Thoracic aorta (tissue), 2 donors: ENCODE data around the gene TRAF3IP1. TPM values are rescaled to one million over a fixed set of nuclear protein-coding genes. Genes with fewer than 3 reads are reported as not detected.

Source experiments
- ATAC-seq: fragments of 150-250 bp; one replicate; pipeline ENCODE4 v1.8.0; 2017; ENCODE audit warnings: low read depth; ENCODE audit not compliant: insufficient number of reproducible peaks, low FRiP score
- DNase-seq: peaks from one replicate; pipeline ENCODE4 v3.0.0-alpha.2; 2020; ENCODE audit warnings: low spot score
- H3K27ac ChIP-seq, 2 donors: fragments of 200-600 bp; sonication (generic); 1 replicate in 1 of 2; 2 replicates in 1 of 2; pipeline ENCODE4 v1.5.1; 2016; ENCODE audit warnings: mild to moderate bottlenecking in 2 of 2, moderate library complexity in 2 of 2
- H3K27me3 ChIP-seq: fragments of 200-600 bp; sonication (generic); replicated peaks from 2 replicates; pipeline ENCODE4 v1.6.0; 2016; ENCODE audit warnings: mild to moderate bottlenecking; ENCODE audit not compliant: insufficient read depth
- H3K36me3 ChIP-seq: fragments of 200-600 bp; sonication (generic); one replicate; pipeline ENCODE4 v1.5.1; 2016
- H3K4me1 ChIP-seq, 2 donors: fragments of 200-600 bp; sonication (generic); 1 replicate in 1 of 2; 2 replicates in 1 of 2; pipeline versions ENCODE4 v1.5.1 to v1.6.0; 2016; ENCODE audit warnings: low read depth in 2 of 2, mild to moderate bottlenecking in 1 of 2; ENCODE audit not compliant: control insufficient read depth in 1 of 2
- H3K4me3 ChIP-seq: fragments of 200-600 bp; sonication (generic); 2 replicates; pipeline ENCODE4 v1.5.1; 2016; ENCODE audit warnings: mild to moderate bottlenecking
- H3K9me3 ChIP-seq: fragments of 200-600 bp; sonication (generic); 2 replicates; pipeline ENCODE4 v1.5.1; 2016
- total RNA-seq, 2 donors: library from RNA; depleted of rRNA; stranded (reverse); fragments of >200 nt; gene quantifications; one replicate each; pipeline versions ENCODE4 v1.1.0 to v1.2.3, GENCODE V29; 2016
- TF ChIP-seq, protein P1 (sequence below): fragments of 200-600 bp; sonication (generic); IDR thresholded peaks from one replicate; pipeline ENCODE4 v1.5.1; 2019; ENCODE audit warnings: antibody characterized with exemption

Gene TRAF3IP1
- total RNA-seq, 2 donors from 2014 or later: 19.4 to 23.7 TPM

DNA sequence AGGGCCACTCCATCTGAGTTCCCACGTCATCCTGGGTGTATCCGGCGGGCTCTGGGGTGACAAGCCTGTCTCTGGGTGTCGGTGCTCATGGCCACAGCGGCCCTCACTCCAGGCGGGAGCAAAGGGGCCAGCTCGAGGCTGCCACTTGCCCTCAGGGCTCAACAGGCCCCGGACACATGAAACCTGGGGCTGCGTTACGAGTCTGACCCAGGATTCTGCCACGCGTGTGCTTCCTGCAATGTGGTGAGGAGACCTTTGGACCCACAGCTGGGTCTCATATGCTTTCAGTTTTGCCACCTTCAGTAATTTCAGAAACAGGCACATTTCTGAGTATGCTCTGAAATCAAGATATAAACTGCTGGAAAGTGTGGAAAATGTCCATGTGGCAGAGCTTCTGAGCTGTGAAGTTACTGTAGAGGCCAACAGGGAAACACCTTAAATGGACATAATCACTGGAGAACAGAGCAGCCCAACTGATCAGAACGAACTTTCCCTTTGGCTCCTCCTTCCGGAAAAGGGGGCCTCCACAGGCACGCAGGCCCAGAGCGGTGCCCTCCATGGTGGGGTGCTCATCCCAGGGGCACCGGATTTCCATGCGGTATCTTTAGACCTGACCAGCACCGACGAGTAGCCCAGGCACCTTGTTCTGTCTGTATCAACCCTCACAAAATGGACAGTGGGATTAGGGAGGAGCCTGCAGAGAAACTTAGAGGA, 46.0 kb upstream of the TRAF3IP1 start:
- H3K27me3 ChIP-seq: no peaks in the 10 kb centered on the region
- peaks cover 47% of the 10 kb centered on the region for H3K36me3 ChIP-seq
- no peak overlapping the region for H3K4me3 ChIP-seq
- H3K4me1 ChIP-seq: no peaks in the 10 kb centered on the region
- H3K27ac ChIP-seq: no peak overlapping the region
- TF ChIP-seq, protein P1, sequence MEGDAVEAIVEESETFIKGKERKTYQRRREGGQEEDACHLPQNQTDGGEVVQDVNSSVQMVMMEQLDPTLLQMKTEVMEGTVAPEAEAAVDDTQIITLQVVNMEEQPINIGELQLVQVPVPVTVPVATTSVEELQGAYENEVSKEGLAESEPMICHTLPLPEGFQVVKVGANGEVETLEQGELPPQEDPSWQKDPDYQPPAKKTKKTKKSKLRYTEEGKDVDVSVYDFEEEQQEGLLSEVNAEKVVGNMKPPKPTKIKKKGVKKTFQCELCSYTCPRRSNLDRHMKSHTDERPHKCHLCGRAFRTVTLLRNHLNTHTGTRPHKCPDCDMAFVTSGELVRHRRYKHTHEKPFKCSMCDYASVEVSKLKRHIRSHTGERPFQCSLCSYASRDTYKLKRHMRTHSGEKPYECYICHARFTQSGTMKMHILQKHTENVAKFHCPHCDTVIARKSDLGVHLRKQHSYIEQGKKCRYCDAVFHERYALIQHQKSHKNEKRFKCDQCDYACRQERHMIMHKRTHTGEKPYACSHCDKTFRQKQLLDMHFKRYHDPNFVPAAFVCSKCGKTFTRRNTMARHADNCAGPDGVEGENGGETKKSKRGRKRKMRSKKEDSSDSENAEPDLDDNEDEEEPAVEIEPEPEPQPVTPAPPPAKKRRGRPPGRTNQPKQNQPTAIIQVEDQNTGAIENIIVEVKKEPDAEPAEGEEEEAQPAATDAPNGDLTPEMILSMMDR: no peak
- DNase-seq (no peak), ATAC-seq (no peak)
- no peaks in the 10 kb centered on the region for H3K9me3 ChIP-seq

DNA sequence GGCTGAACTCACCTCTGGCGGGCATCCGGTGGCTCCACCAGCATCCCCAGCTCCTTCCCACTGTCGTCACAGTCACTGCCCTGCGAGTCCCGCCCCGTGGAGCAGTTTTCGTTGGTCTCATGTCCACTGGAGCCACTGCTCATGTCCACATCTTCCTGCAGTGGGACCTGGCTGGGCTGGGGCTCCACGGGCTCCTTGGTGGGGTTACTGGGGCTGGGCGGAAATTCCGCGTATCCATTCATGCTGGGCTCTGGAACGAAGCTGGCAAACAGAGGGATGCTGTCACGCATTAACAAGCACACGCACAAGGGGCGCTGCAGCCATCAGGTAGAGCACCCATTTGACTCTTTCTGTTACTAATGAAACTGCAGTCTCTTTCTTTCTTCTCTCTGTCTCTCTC, 42.6 kb upstream of the TRAF3IP1 start:
- H3K4me1 ChIP-seq: peaks cover 0 to 11% of the 10 kb centered on the region in 2 donors
- peaks cover 30% of the 10 kb centered on the region for H3K36me3 ChIP-seq
- no peaks in the 10 kb centered on the region for H3K9me3 ChIP-seq
- DNase-seq: no peak
- H3K27me3 ChIP-seq: no peaks in the 10 kb centered on the region
- no peak overlapping the region for H3K27ac ChIP-seq
- TF ChIP-seq, protein P1: no peak
- no peak overlapping the region for H3K4me3 ChIP-seq
- no peak for ATAC-seq

DNA sequence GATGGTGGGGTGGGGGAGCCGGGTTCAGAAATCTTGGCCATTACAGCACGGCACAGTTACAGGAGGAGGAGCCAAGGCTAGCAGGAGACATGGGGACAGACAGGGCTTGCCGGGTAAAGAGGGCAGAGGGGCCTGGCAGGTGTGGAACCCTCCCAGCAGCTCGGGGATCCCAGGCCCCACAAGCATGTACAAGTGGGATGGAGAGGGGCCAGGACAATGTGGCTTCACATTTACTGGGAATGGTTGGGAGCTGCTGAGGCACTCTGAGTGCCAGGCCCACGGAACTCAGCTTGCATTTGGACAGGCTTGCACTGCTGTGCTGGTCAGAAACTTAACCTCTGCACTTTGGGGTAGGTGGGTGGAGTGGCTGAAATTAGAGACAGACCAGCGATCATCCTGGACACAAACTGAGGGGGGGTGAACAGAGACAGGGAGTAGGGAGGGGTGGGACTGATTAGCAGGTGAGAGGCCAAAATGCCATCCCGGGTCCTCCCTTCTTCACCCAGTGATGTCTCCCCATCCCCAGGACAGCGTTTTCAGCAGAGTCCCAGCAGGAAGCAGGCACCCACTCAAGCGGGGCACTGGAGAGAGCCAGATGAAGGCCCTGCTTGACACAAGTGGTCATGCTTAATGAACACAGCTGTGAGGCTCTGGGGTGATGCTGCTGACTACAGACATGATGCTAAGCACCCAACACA, 41.5 kb upstream of the TRAF3IP1 start:
- no peaks in the 10 kb centered on the region for H3K9me3 ChIP-seq
- peaks cover 26% of the 10 kb centered on the region for H3K36me3 ChIP-seq
- TF ChIP-seq, protein P1: no peak
- no peaks in the 10 kb centered on the region for H3K27me3 ChIP-seq
- no peak overlapping the region for H3K4me3 ChIP-seq
- ATAC-seq: no peak
- no peak overlapping the region for H3K27ac ChIP-seq
- peaks cover 0 to 22% of the 10 kb centered on the region in 2 donors for H3K4me1 ChIP-seq
- no peak for DNase-seq

DNA sequence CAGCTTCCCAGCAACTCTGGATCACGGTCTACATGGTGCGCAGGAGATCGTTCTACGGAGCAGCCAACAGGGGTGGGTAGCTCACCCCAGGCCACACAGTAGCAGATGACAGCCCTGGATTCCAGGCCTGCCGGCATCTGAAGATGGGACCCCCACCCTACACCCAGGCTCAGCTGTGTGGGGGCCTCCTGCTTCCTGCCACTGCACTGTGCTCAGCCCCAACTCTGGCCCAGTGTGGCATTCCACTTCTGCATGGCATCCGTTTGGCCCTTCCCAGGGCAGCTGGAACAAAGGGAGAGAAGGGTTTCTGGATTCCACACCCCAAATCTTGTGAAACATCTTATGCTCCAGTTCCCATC, 41.0 kb upstream of the TRAF3IP1 start:
- Histone ChIP-seq H3K4me1 (peaks cover 0 to 27% of the 10 kb centered on the region in 2 donors), H3K4me3 (no peak overlapping the region), H3K36me3 (peaks cover 22% of the 10 kb centered on the region), H3K9me3 (no peaks in the 10 kb centered on the region), H3K27ac (no peak overlapping the region), H3K27me3 (no peaks in the 10 kb centered on the region)
- DNase-seq (no peak), ATAC-seq (no peak)
- TF ChIP-seq, protein P1: no peak

DNA sequence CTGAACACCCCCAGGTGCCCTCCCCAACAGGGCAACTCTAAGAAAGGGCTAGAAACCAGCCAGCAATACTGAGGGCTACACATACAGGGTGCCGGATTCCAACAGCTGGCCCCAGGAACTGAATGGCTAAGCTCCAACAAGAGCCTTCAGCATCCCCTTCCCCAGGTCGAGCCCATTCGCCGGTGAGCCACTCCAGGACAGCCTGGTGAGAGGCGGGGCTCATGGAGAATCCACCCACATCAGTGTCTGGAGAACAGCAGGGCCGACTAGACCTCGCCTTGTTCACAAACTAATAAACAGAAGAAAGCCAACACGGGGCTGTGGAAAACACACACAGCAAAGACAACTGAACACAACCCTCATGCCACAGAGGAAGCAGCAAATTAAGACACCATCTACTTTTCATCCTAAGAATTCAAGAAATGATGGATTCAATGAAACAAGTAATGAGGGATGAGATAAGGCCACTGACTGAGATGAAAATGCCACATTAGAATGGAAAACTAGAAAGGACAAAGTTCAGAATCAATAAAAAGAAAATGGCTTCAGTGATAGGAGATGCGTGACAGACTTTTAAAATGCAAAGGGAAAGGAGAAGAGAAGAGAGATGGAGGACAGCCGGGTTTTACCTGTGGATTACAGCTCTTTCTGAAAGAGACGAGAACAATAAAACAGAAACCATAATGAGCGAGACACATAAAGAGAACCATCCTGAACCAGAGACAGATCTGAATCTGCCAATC, 40.1 kb upstream of the TRAF3IP1 start:
- no peaks in the 10 kb centered on the region for H3K9me3 ChIP-seq

More for the DNA sequence above, 40.1 kb upstream of the TRAF3IP1 start:
- Histone ChIP-seq H3K27ac (no peak overlapping the region), H3K4me1 (peaks cover under 1 to 36% of the 10 kb centered on the region in 2 donors), H3K36me3 (peaks cover 16% of the 10 kb centered on the region), H3K27me3 (no peaks in the 10 kb centered on the region), H3K4me3 (no peak overlapping the region)
- no peak for ATAC-seq
- no peak for DNase-seq
- TF ChIP-seq, protein P1: no peak
